Retinal pigment epithelial cell (primary cell): ENCODE results near the gene CCDC102B.

Experiments
- DNase-seq: peaks from one replicate; pipeline ENCODE4 v3.0.0-alpha.2; 2010; ENCODE audit warnings: low read depth
- H3K4me3 ChIP-seq: 2 replicates; pipeline ENCODE4 v1.5.1; 2011; ENCODE audit warnings: mild to moderate bottlenecking, low read length, control low read depth, moderate library complexity
- CTCF ChIP-seq: conservative IDR thresholded peaks from 2 replicates; pipeline ENCODE4 v1.5.1; 2011; ENCODE audit warnings: low read depth, low read length, control low read depth, inconsistent platforms

Gene CCDC102B

GRCh38 chr18:68887410-68887809, 89.5 kb downstream of the CCDC102B start:
- TF ChIP-seq CTCF, result no peak
- H3K4me3 ChIP-seq, result no peak overlapping the region
- no peak for DNase-seq

DNA sequence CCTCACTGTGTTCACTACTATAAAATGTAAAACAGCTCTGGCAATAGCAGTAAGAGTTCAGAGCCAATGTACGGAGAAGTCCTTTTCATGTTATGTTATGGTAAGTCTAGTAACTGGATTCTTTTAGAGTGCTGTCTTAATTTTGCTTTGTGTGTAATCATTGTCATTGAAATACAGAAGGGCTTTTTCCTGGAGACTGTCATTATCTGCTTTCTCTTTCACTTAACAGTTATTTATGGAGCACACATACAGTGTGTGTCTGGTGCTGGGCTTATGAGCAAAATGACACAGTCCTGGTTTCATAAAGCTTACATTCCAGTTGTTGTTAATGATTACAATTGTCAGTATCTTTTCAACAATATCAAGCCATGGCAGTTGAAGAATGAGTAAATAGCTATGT, 95.5 kb downstream of the CCDC102B start:
- no peak for DNase-seq
- no peak overlapping the region for H3K4me3 ChIP-seq
- no peak for TF ChIP-seq CTCF

GRCh38 chr18:68897286-68897685, 99.4 kb downstream of the CCDC102B start:
- no peak overlapping the region for H3K4me3 ChIP-seq
- no peak for DNase-seq
- no peak for TF ChIP-seq CTCF

- H3K4me3 ChIP-seq, result no peak overlapping the region
- no peak for DNase-seq
- no peak for TF ChIP-seq CTCF
These were observed 111.7 kb downstream of the CCDC102B start for GRCh38 chr18:68909579-68909978.

- no peak for DNase-seq
- no peak overlapping the region for H3K4me3 ChIP-seq
- no peak for TF ChIP-seq CTCF
These were observed 117.2 kb downstream of the CCDC102B start for GRCh38 chr18:68915061-68915460.

GRCh38 chr18:68916734-68917133, 118.9 kb downstream of the CCDC102B start:
- TF ChIP-seq CTCF, result no peak

GRCh38 chr18:68918216-68918615, 120.3 kb downstream of the CCDC102B start:
- TF ChIP-seq CTCF, result no peak
- no peak for DNase-seq

More at GRCh38 chr18:68916734-68917133, 118.9 kb downstream of the CCDC102B start:
- DNase-seq, result no peak
- H3K4me3 ChIP-seq, result no peak overlapping the region

More at GRCh38 chr18:68918216-68918615, 120.3 kb downstream of the CCDC102B start:
- no peak overlapping the region for H3K4me3 ChIP-seq
